HCEC 1CT (cell line): ENCODE results near the gene OSCAR.

Experiments used
- DNase-seq: peaks from one replicate; pipeline ENCODE4 v3.0.0-alpha.2; 2017

Gene OSCAR

DNA sequence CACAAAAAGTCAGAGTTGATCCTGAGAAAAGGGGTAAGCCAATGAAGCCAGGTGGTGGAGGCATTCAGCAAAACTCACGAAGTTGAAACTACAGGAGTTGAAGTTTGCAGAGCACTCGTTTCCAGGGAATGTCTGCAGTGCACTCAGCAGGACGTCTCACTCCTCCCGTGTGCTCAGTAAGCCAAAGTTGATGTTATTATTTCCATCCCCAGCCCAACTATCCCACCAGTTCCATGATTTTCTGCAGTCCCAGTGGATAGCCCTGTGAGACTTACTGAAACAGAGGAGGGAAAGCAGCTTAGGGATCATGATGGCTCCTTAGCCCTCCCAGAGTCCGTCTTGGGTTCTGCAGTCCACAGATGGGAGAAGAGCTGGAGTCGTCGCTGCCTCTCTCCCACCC lies 19.6 kb downstream of the OSCAR start, which contains the start of gene TARM1:
TSS of gene TARM1 (minus strand) at position 334 of the 400 bp plus-strand sequence. CDS start at position 309, 25 bp downstream.
- DNase-seq = no peak

DNA sequence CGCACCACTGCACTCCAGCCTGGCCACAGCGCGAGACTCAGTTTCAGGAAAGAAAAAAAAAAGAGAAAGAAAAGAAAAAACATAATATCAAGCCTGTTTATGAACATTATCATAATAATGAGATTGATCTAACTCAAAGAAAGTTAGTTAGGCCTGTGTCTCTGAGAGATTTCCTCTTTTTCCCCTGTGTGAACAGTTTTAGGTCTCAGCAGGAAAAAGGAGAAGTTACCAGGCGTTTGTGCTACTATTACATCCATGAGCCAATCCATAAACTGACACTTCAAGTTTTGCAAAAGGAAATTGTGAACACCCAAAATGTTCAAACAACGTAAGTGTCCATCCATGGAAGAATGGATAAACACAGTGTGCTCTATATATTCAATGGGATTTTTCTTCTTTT lies 23.3 kb downstream of the OSCAR start:
- no peak for DNase-seq

DNA sequence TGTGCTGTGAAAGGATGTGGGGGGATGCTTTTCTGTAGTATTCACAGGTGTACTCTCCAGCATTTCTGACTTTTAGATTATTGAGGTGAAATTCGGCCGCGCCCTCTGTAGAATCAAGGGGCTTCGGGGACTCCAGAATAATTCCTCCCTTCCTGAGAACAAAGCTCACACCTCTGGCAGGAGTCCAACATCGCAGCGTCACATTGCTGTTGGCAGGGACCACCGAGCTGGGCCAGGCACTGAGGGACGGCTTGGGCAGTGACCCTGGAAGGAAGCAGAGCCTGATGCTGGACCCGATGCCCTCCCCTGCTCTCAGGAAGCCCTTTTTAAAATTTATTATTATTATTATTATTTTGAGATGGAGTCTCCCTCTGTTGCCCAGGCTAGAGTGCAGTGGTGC lies 25.8 kb downstream of the OSCAR start:
- no peak for DNase-seq

DNA sequence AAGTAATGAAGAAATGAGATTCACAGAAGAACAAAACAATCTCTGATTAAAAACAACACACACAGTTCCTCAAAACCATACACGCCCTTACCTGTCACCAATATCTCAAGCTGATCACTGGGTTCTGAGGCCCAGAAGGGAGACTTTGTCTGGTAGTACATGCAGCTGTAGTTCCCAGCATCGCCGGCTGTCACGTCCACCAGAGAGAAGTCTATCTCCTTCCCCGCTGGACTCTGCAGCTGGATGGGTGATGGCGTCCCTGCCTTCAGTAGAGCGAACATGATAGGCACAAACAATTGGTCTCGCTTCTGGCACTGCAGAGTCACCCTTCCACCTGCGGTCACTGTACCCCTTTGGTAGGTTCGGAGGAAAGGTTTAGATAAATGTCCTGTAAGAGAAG lies 26.8 kb downstream of the OSCAR start:
- no peak for DNase-seq

DNA sequence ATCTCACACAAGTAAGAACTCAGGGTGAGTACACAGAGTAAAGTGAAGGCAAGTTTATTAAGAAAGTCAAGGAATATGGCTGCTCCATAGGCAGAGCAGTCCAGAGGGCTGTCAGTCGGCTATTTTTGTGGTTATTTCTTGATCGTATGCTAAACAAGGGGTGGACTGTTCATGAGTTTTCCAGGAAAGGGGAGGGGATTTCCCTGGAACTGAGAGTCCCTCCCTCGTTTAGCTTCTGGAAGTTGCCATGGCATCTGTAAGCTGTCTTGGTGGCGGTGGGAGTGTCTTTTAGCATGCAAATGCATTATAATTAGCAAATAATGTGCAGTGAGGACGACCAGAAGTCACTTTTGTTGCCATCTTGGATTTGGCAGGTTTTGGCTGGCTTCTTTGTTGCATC lies 31.1 kb downstream of the OSCAR start:
- no peak for DNase-seq

DNA sequence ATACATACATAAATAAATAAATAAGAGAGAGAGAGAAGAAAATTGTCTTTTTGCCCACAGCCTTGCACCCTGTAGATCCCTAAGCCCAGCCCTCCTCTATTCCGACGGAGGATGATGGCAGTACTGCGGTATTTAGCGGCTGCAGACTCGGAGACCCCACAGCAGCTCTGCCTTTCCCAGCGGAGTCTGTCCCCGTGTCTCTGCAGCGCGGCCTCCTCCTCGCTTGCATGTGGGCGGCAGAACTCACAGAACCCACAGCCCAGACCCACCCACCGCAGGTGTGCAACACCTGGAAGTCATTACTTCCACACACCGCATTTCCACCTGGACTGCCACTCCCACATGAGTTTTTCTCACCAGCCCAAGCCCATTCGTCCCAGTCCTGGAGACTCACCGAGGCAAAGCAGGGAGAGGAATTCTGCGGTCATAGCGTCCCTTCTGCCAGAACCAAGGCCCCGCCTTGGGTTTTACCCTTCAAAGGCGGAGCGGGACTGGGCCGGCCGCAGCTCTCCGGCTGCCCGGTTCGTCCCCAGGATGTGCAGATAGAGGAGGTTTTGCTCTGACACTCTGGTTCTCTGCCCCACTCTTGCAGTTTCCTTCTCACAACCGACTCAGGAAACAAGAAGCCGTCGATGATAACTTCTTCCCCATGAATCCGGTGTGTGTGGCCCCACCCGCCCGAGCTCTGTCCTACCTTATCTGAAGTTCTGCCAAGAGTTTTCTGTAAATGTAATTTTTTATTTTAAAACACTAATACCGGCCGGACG lies 37.1 kb downstream of the OSCAR start, which contains the start of gene VSTM1:
TSS of gene VSTM1 (minus strand) at position 548 of the 767 bp plus-strand sequence. CDS start at position 428, 120 bp downstream.
- no peak for DNase-seq

DNA sequence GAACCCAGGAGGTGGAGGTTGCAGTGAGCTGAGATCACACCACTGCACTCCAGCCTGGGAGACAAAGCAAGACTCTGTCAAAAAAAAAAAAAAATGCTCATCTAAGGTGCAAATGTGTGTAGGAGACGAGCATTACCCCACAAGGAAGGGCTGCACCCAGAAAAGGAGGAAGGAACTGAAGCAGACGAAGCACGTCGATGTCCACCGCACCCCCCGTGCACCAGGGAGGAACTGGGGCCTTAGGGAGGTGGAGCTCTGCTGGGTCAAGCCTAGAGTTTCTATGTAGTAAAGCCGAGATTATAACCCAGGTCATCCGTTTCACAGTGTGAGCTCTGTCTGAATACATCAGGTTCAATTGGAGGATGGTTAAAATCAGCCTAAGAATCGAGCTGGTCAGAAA lies 38.0 kb downstream of the OSCAR start:
- DNase-seq = no peak

DNA sequence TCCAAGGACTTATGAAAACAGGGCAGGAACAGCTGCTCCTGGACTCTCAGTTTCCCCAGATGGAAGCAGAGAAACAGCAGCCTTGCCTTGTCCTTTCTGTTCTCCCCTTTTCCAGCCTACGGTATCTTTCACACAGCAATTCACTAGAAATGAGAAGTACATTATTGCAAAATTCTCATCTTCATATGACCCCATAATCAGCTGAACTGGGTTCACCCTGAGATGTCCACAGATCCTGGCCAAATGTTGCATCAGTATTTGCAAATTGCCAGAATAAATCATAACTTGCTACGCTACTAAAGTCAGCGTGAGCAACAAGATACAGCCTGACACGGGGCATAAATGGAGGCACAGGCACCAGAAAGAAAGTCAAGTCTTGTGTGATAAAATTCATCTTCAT lies 53.0 kb downstream of the OSCAR start:
- DNase-seq = no peak

DNA sequence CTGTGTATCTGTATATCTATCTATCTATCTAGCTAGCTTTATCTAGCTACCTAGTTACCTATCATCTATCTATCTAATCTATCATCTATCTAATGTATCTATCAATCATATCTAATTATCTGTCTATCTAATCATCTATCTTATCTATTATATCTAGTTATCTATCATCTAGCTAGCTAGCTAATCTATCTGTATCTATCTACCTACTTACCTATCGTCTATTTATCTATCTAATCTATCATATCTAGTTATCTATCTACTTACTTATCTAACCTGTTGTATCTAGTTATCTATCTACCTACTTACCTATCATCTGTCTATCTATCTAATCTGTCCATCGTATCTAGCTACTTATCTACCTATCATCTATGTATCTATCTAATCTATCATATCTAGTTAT lies 54.8 kb downstream of the OSCAR start:
- DNase-seq = no peak
